Testis (tissue), 2 donors: ENCODE measurements around the gene ZMYM5.

Experiments used
- POLR2A ChIP-seq: fragments of 450-650 bp; IDR thresholded peaks from one replicate; pipeline ENCODE4 v1.6.1; 2017; ENCODE audit warnings: antibody characterized with exemption, mild to moderate bottlenecking, moderate library complexity
- TF ChIP-seq, protein P1 (sequence below), 3 experiments: fragments of 450-650 bp in 2 of 3; fragments of 200-600 bp in 1 of 3; sonication (generic) in 1 of 3; IDR thresholded peaks; one replicate each; pipeline ENCODE4 v1.5.1; 2016 to 2019; ENCODE audit warnings: antibody characterized with exemption in 3 of 3, mild to moderate bottlenecking in 2 of 3, moderate library complexity in 1 of 3

DNA sequence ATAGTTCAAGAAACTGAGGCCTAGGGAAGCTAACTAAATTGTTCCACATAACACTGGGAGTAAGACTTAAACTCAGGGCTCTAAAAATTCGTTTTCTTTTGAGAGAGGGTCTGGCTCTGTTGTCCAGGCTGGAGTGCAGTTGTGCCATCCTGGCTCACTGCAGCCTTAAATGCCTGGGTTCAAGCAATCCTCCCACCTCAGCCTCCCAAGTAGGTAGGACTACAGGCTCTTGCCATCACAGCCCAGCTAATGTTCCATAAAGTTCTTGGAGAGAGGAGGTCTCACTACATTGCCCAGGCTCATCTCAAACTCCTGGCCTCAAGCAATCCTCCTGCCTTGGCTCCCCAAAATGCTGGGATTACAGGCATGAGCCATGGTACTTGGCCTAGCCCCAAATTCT, 10.7 kb downstream of the ZMYM5 start:
- no peak for TF ChIP-seq POLR2A
- TF ChIP-seq, protein P1, sequence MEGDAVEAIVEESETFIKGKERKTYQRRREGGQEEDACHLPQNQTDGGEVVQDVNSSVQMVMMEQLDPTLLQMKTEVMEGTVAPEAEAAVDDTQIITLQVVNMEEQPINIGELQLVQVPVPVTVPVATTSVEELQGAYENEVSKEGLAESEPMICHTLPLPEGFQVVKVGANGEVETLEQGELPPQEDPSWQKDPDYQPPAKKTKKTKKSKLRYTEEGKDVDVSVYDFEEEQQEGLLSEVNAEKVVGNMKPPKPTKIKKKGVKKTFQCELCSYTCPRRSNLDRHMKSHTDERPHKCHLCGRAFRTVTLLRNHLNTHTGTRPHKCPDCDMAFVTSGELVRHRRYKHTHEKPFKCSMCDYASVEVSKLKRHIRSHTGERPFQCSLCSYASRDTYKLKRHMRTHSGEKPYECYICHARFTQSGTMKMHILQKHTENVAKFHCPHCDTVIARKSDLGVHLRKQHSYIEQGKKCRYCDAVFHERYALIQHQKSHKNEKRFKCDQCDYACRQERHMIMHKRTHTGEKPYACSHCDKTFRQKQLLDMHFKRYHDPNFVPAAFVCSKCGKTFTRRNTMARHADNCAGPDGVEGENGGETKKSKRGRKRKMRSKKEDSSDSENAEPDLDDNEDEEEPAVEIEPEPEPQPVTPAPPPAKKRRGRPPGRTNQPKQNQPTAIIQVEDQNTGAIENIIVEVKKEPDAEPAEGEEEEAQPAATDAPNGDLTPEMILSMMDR (IDR thresholded peaks at IDR 0.05), result no peak
